H1 (cell line): ENCODE data around the gene MCM5. TPM values are rescaled to one million over a fixed set of nuclear protein-coding genes. Genes with fewer than 3 reads are reported as not detected.

Source experiments
- CTCF ChIA-PET: fragments of 300-600 bp; sonication (Branson Sonifier 250); formaldehyde crosslinking; loops from one replicate; lab custom pipeline; 2021; ENCODE audit not compliant: partially characterized antibody; lab: Charles Lee
- POLR2A ChIA-PET: fragments of 300-600 bp; sonication (Branson Sonifier 250); formaldehyde crosslinking; loops from one replicate; lab custom pipeline; 2021; ENCODE audit warnings: inconsistent platforms; ENCODE audit not compliant: partially characterized antibody; lab: Charles Lee
- DNase-seq, 2 experiments: peaks; one replicate each; pipeline versions ENCODE4 v3.0.0 to v3.0.0-alpha.2; 2010 to 2022; ENCODE audit warnings: low spot score in 2 of 2, low read depth in 1 of 2, mixed read lengths in 1 of 2
- FAIRE-seq: peaks from 2 replicates; lab custom pipeline; 2011; peaks lifted over from hg19 to GRCh38; lab: Jason Lieb, UNC
- H2AFZ ChIP-seq: 2 replicates; pipeline ENCODE4 v1.8.1; 2012; ENCODE audit warnings: low read length, inconsistent platforms
- H2AK5ac ChIP-seq: 2 replicates; pipeline ENCODE4 v1.6.1; 2013; ENCODE audit warnings: low read depth, low read length
- H2BK120ac ChIP-seq: replicated peaks from 2 replicates; pipeline ENCODE3; 2013; ENCODE audit warnings: low read depth, low read length, inconsistent platforms
- H2BK12ac ChIP-seq: 2 replicates; pipeline ENCODE4 v1.6.1; 2013; ENCODE audit warnings: low read depth, low read length
- H2BK15ac ChIP-seq: 2 replicates; pipeline ENCODE4 v1.6.1; 2013; ENCODE audit warnings: low read length
- H2BK20ac ChIP-seq: 2 replicates; pipeline ENCODE4 v1.6.1; 2013; ENCODE audit warnings: low read length
- H2BK5ac ChIP-seq: 2 replicates; pipeline ENCODE4 v1.6.1; 2013; ENCODE audit warnings: low read depth, low read length
- H3K14ac ChIP-seq: 2 replicates; pipeline ENCODE4 v1.6.1; 2013; ENCODE audit warnings: inconsistent platforms; ENCODE audit not compliant: insufficient read length
- H3K18ac ChIP-seq: 2 replicates; pipeline ENCODE4 v1.6.1; 2013; ENCODE audit warnings: low read length; ENCODE audit errors: extremely low read depth
- H3K23ac ChIP-seq: 2 replicates; pipeline ENCODE4 v1.6.1; 2013; ENCODE audit warnings: inconsistent platforms; ENCODE audit not compliant: insufficient read length
- H3K23me2 ChIP-seq: 2 replicates; pipeline ENCODE4 v1.6.1; 2013; ENCODE audit warnings: low read depth, low read length
- H3K27ac ChIP-seq: 2 replicates; pipeline ENCODE4 v1.6.1; 2011; ENCODE audit warnings: low read depth, low read length, inconsistent platforms
- H3K27me3 ChIP-seq, 4 experiments: replicated peaks in 1 of 4; 1 replicate in 1 of 4; 2 replicates in 3 of 4; pipeline versions ENCODE4 v1.6.1 to v1.8.1; 2011 to 2013; ENCODE audit warnings: low read length in 3 of 4, mild to moderate bottlenecking in 3 of 4, inconsistent platforms in 2 of 4, mixed read lengths in 2 of 4, moderate library complexity in 1 of 4; ENCODE audit not compliant: control insufficient read depth in 3 of 4, insufficient read depth in 3 of 4; ENCODE audit errors: extremely low read depth in 1 of 4
- H3K36me3 ChIP-seq, 4 experiments: 2 replicates each; pipeline versions ENCODE4 v1.6.1 to v1.8.1; 2011 to 2013; ENCODE audit warnings: mild to moderate bottlenecking in 4 of 4, low read length in 3 of 4, moderate library complexity in 2 of 4, control low read depth in 1 of 4, inconsistent platforms in 1 of 4; ENCODE audit not compliant: insufficient read depth in 4 of 4, control insufficient read depth in 2 of 4
- H3K4ac ChIP-seq: replicated peaks from 2 replicates; pipeline ENCODE3; 2013; ENCODE audit warnings: low read length, low read depth, mixed read lengths, inconsistent platforms; ENCODE audit not compliant: insufficient read length
- H3K4me1 ChIP-seq, 4 experiments: replicated peaks in 1 of 4; 1 replicate in 1 of 4; 2 replicates in 3 of 4; pipeline versions ENCODE4 v1.6.1 to v1.8.1; 2011 to 2013; ENCODE audit warnings: low read length in 3 of 4, inconsistent platforms in 2 of 4, mixed read lengths in 1 of 4; ENCODE audit not compliant: insufficient read depth in 4 of 4, control insufficient read depth in 3 of 4
- H3K4me2 ChIP-seq, 2 experiments: 2 replicates each; pipeline versions ENCODE4 v1.6.1 to v1.8.1; 2011 to 2013; ENCODE audit warnings: low read depth in 2 of 2, low read length in 2 of 2, control low read depth in 1 of 2, inconsistent platforms in 1 of 2, mild to moderate bottlenecking in 1 of 2; ENCODE audit not compliant: insufficient read depth in 1 of 2
- H3K4me3 ChIP-seq, 4 experiments: fragments of 200-600, 300-600 bp in 1 of 4; sonication (generic), shearing (Covaris generic), sonication (Bioruptor Twin) in 1 of 4; 2 replicates each; pipeline versions ENCODE4 v1.5.1 to v1.8.1; 2011 to 2016; ENCODE audit warnings: low read length in 4 of 4, low read depth in 3 of 4, control low read depth in 2 of 4, inconsistent platforms in 2 of 4, mild to moderate bottlenecking in 2 of 4, mixed read lengths in 1 of 4, moderate library complexity in 1 of 4; ENCODE audit not compliant: insufficient read depth in 2 of 4; ENCODE audit errors: extremely low read depth in 1 of 4
- H3K56ac ChIP-seq: replicated peaks from 2 replicates; pipeline ENCODE3; 2013; ENCODE audit warnings: low read depth, mild to moderate bottlenecking, mixed read lengths, low read length, inconsistent platforms; ENCODE audit not compliant: insufficient read length
- H3K79me1 ChIP-seq: 2 replicates; pipeline ENCODE4 v1.6.1; 2013; ENCODE audit warnings: low read depth, low read length, control low read depth
- H3K79me2 ChIP-seq, 2 experiments: 2 replicates each; pipeline versions ENCODE4 v1.6.1 to v1.8.1; 2012 to 2013; ENCODE audit warnings: low read length in 2 of 2, mild to moderate bottlenecking in 2 of 2, inconsistent platforms in 1 of 2; ENCODE audit not compliant: insufficient read depth in 2 of 2, control insufficient read depth in 1 of 2
- H3K9ac ChIP-seq, 4 experiments: replicated peaks in 1 of 4; 1 replicate in 1 of 4; 2 replicates in 3 of 4; pipeline versions ENCODE4 v1.6.1 to v1.8.1; 2011 to 2013; ENCODE audit warnings: low read depth in 3 of 4, low read length in 3 of 4, control low read depth in 2 of 4, mild to moderate bottlenecking in 2 of 4, moderate library complexity in 2 of 4, inconsistent platforms in 1 of 4; ENCODE audit errors: extremely low read depth in 1 of 4
- H3K9me3 ChIP-seq, 2 experiments: 2 replicates each; pipeline versions ENCODE4 v1.6.1 to v1.8.1; 2012 to 2013; ENCODE audit warnings: mild to moderate bottlenecking in 2 of 2, moderate library complexity in 2 of 2, control low read depth in 1 of 2, inconsistent platforms in 1 of 2, low read depth in 1 of 2, low read length in 1 of 2, mixed read lengths in 1 of 2; ENCODE audit not compliant: insufficient read depth in 2 of 2
- H4K20me1 ChIP-seq, 2 experiments: replicated peaks in 1 of 2; 2 replicates each; pipeline versions ENCODE3 to v1.8.1; 2011 to 2013; ENCODE audit warnings: inconsistent platforms in 2 of 2, low read length in 2 of 2, mild to moderate bottlenecking in 1 of 2; ENCODE audit not compliant: insufficient read depth in 2 of 2, control insufficient read depth in 1 of 2
- H4K5ac ChIP-seq: 2 replicates; pipeline ENCODE4 v1.6.1; 2013; ENCODE audit warnings: low read length, low read depth, mixed read lengths, inconsistent platforms; ENCODE audit not compliant: insufficient read length
- H4K8ac ChIP-seq: 2 replicates; pipeline ENCODE4 v1.8.0; 2013; ENCODE audit warnings: mild to moderate bottlenecking, moderate library complexity, low read length, inconsistent platforms; ENCODE audit not compliant: insufficient read depth; ENCODE audit errors: extremely low read depth
- H4K91ac ChIP-seq: replicated peaks from 2 replicates; pipeline ENCODE3; 2013; ENCODE audit warnings: low read length, mixed read lengths, inconsistent platforms; ENCODE audit not compliant: insufficient read length
- CREB1 ChIP-seq: IDR thresholded peaks from 2 replicates; pipeline ENCODE4 v1.6.1; 2012; ENCODE audit warnings: inconsistent platforms
- EZH2 ChIP-seq: fragments of 200-600 bp; sonication (generic); IDR thresholded peaks from 2 replicates; pipeline ENCODE4 v1.7.1; 2012; ENCODE audit warnings: low read depth, mild to moderate bottlenecking, moderate library complexity, low read length, inconsistent platforms; ENCODE audit not compliant: severe bottlenecking
- FOSL1 ChIP-seq: IDR thresholded peaks from 2 replicates; pipeline ENCODE4 v1.6.1; 2011; ENCODE audit warnings: mild to moderate bottlenecking, low read depth, low read length, moderate library complexity; ENCODE audit not compliant: insufficient read depth
- GTF2F1 ChIP-seq: IDR thresholded peaks from 2 replicates; pipeline ENCODE4 v1.6.1; 2012; ENCODE audit warnings: low read depth, low read length, improper control_type of control experiment, borderline replicate concordance
- NANOG ChIP-seq: IDR thresholded peaks from 2 replicates; pipeline ENCODE4 v1.6.1; 2011; ENCODE audit warnings: low read length, low read depth, mild to moderate bottlenecking, inconsistent platforms; ENCODE audit not compliant: insufficient read depth, poor library complexity, severe bottlenecking
- PHF8 ChIP-seq: fragments of 200-600 bp; sonication (generic); conservative IDR thresholded peaks from 2 replicates; pipeline ENCODE4 v1.7.1; 2012; ENCODE audit warnings: low read depth, mild to moderate bottlenecking, inconsistent platforms, low read length, moderate library complexity
- POU5F1 ChIP-seq: IDR thresholded peaks from 2 replicates; pipeline ENCODE4 v1.6.1; 2011; ENCODE audit warnings: low read depth, mild to moderate bottlenecking, low read length, moderate library complexity
- SAP30 ChIP-seq: fragments of 300-600 bp; sonication (generic); IDR thresholded peaks from 2 replicates; pipeline ENCODE4 v1.7.1; 2012; ENCODE audit warnings: low read length, moderate library complexity, mild to moderate bottlenecking, inconsistent platforms; ENCODE audit not compliant: insufficient read depth, insufficient replicate concordance
- SIX5 ChIP-seq: IDR thresholded peaks from 2 replicates; pipeline ENCODE4 v1.6.1; 2011; ENCODE audit warnings: mild to moderate bottlenecking, low read depth, low read length
- SUZ12 ChIP-seq: fragments of 200-600 bp; sonication (generic); IDR thresholded peaks from 2 replicates; pipeline ENCODE4 v1.6.1; 2012; ENCODE audit warnings: mild to moderate bottlenecking, inconsistent platforms, low read length, moderate library complexity, mixed read lengths
- TAF7 ChIP-seq: optimal IDR thresholded peaks from 2 replicates; pipeline ENCODE3; 2011; ENCODE audit warnings: low read depth, mild to moderate bottlenecking, inconsistent platforms, low read length, moderate library complexity, borderline replicate concordance
- WGBS, 2 experiments: shearing (Covaris generic) in 1 of 2; methylation state at CpG; one replicate each; pipeline versions ENCODE4 v1.1.6 to v1.1.7; 2013 to 2015; ENCODE audit warnings: low lambda C conversion rate in 2 of 2, mixed read lengths in 2 of 2, inconsistent platforms in 1 of 2, low coverage in 1 of 2, missing lambda C conversion rate in 1 of 2; ENCODE audit not compliant: insufficient replicate concordance in 2 of 2, insufficient coverage in 1 of 2, insufficient read length in 1 of 2; ENCODE audit errors: extremely low coverage in 1 of 2, missing lambda C conversion rate in 1 of 2; 5-methylcytosine and 5-hydroxymethylcytosine counted together
- polyA plus RNA-seq, 7 experiments: library from polyadenylated mRNA; depleted of rRNA in 3 of 7; stranded (reverse) in 5 of 7; unstranded in 2 of 7; fragments of >200 nt in 5 of 7; fragments of 200-250 nt in 2 of 7; gene quantifications; 1 replicate in 5 of 7; 2 replicates in 1 of 7; 4 replicates in 1 of 7; pipeline versions ENCODE4 v1.2.1 to v1.2.3, GENCODE V29; 2011 to 2013; ENCODE audit warnings: missing spikeins in 2 of 7, mixed read lengths in 2 of 7
- total RNA-seq: library from RNA; stranded (reverse); fragmentation: NEBNext Ultra II Directional; extraction: Animal tissue kit (Norgen Biotek cat#: 25700); gene quantifications from 2 replicates; pipeline ENCODE4 v1.2.1, GENCODE V29; 2021

Gene MCM5
- total and polyA plus RNA-seq, 2 of the 8 experiments (the other 6 are each of a cell fraction or from before 2014, with no cell fraction given): 210 to 305 TPM

GRCh38 chr22:35393116-35394010, 6.6 kb upstream of the MCM5 start:
- H2BK15ac ChIP-seq: no peak overlapping the region
- no peak overlapping the region for H2AK5ac ChIP-seq
- H3K4me1 ChIP-seq: peaks cover 0 to 3% (median 0%) of the 10 kb centered on the region in 4 experiments; a peak in 2 of 7 replicates
- no peak overlapping the region for H3K23ac ChIP-seq
- no peaks in the 10 kb centered on the region for H3K27me3 ChIP-seq
- H4K20me1 ChIP-seq: no peaks in the 10 kb centered on the region
- H3K27ac ChIP-seq: no peak overlapping the region
- no peak overlapping the region for H4K91ac ChIP-seq
- H2BK5ac ChIP-seq: no peak overlapping the region
- CTCF ChIA-PET: interaction anchor here (1.0 to 1.4 kb wide), 3 partner anchors 37 to 42 kb away, joined by 3 to 6 read pairs (median 4); no protein-coding TSS in a partner anchor
- no peaks in the 10 kb centered on the region for H3K9me3 ChIP-seq
- no peaks in the 10 kb centered on the region for H3K79me1 ChIP-seq
- no peak overlapping the region for H4K8ac ChIP-seq
- H4K5ac ChIP-seq: no peak overlapping the region
- no peak overlapping the region for H2AFZ ChIP-seq
- WGBS, 2 experiments: 91% methylated on average over 16 of the region's 16 CpGs; no CpG with 5 or more reads in 1 of the 2 experiments
- no peak overlapping the region for H3K4me3 ChIP-seq
- H2BK12ac ChIP-seq: no peak overlapping the region
- H3K9ac ChIP-seq: no peak overlapping the region
- no peak overlapping the region for H3K18ac ChIP-seq
- no peak overlapping the region for H2BK20ac ChIP-seq
- H3K79me2 ChIP-seq: no peaks in the 10 kb centered on the region
- H3K56ac ChIP-seq: no peak overlapping the region
- H3K14ac ChIP-seq: no peak overlapping the region
- peaks cover 0 to 8% (median 3%) of the 10 kb centered on the region in 4 experiments; a peak in 7 of 8 replicates for H3K36me3 ChIP-seq
- no peak overlapping the region for H2BK120ac ChIP-seq
- FAIRE-seq (no peak), DNase-seq (no peak)
- H3K4me2 ChIP-seq: no peak overlapping the region
- H3K23me2 ChIP-seq: no peaks in the 10 kb centered on the region
- H3K4ac ChIP-seq: no peak overlapping the region
- POLR2A ChIA-PET: interaction anchor here (0.7 to 57.4 kb wide), 3 partner anchors 3 to 45 kb away, joined by 3 to 1995 read pairs (median 1995); partner anchors contain the start of genes HMOX1 and MCM5
- TF ChIP-seq GTF2F1 (no peak), TAF7 (no peak), EZH2 (no peak), SUZ12 (no peak), PHF8 (no peak), SIX5 (no peak), FOSL1 (no peak), POU5F1 (no peak), NANOG (no peak), SAP30 (no peak), CREB1 (no peak)
